NT2/D1 (cell line): Measurements from ENCODE around the gene SPSB3.

Experiments used
- YY1 ChIP-seq: IDR thresholded peaks from 2 replicates; pipeline ENCODE4 v1.6.1; 2011; ENCODE audit not compliant: insufficient read length, insufficient read depth
- ZNF274 ChIP-seq: IDR thresholded peaks from 2 replicates; pipeline ENCODE4 v1.6.1; 2011; ENCODE audit warnings: mild to moderate bottlenecking, low read depth, low read length

DNA sequence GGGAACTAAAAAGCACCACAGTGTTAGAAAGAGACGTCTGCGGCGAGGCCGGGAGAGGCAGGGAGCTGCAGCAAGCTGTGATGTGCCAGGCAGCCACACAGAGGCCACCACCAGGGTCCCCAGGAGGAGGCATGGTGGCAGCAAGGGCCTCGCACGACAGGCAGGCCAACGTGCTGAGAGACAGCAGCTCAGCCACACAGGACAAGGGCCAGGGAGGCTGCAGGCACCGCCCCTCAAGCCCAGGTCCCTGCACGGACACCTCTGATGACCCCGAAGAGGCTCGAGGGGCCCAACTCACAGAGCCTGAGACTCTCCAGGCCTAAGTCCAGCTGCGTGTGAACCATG is 38.5 kb upstream of the SPSB3 start:
- no peak for TF ChIP-seq YY1
- no peak for TF ChIP-seq ZNF274
